HG02588 (cell line): ENCODE results near the gene NDUFA5.
"Not testable (repeated sequence)": the region's sequence is repeated elsewhere in the genome, so short reads cannot be mapped to it uniquely, and the experiment has no call there.

Source experiments
- ATAC-seq: cut with Tn5 transposase; IDR thresholded peaks from one replicate; pipeline ENCODE4 v1.9.1; 2021; ENCODE audit warnings: mild to moderate bottlenecking, moderate library complexity; ENCODE audit not compliant: unreplicated experiment

Gene NDUFA5

GRCh38 chr7:123526533-123526932 lies 31.1 kb downstream of the NDUFA5 start:
- not testable (repeated sequence) for ATAC-seq

GRCh38 chr7:123522066-123522465 lies 35.6 kb downstream of the NDUFA5 start:
- no peak for ATAC-seq

- no peak for ATAC-seq
Measured at GRCh38 chr7:123505221-123505620, 52.4 kb downstream of the NDUFA5 start.

- no peak for ATAC-seq
Measured at GRCh38 chr7:123502201-123502600, 55.4 kb downstream of the NDUFA5 start.

GRCh38 chr7:123500878-123501489 lies 56.6 kb downstream of the NDUFA5 start:
- ATAC-seq, result no peak

GRCh38 chr7:123499211-123499970 lies 58.2 kb downstream of the NDUFA5 start:
- ATAC-seq, result no peak

- ATAC-seq, result no peak
Measured at GRCh38 chr7:123498601-123499000, 59.0 kb downstream of the NDUFA5 start.

GRCh38 chr7:123498031-123498430 lies 59.6 kb downstream of the NDUFA5 start:
- no peak for ATAC-seq

- no peak for ATAC-seq
Measured at GRCh38 chr7:123494193-123494796, 63.3 kb downstream of the NDUFA5 start.

- ATAC-seq, result peak; percentile 87
Measured at GRCh38 chr7:123492485-123492884, 65.1 kb downstream of the NDUFA5 start.
